NB4 (cell line): Measurements from ENCODE around the gene KIF16B.

Experiments used
- DNase-seq: peaks from one replicate; pipeline ENCODE4 v3.0.0; 2010; ENCODE audit warnings: low read depth
- H3K4me3 ChIP-seq: one replicate; pipeline ENCODE4 v1.5.1; 2011; ENCODE audit warnings: mild to moderate bottlenecking, low read depth, low read length, moderate library complexity
- CTCF ChIP-seq: IDR thresholded peaks from one replicate; pipeline ENCODE4 v1.5.1; 2012; ENCODE audit warnings: low read depth, low read length
- MAX ChIP-seq: IDR thresholded peaks from 2 replicates; pipeline ENCODE4 v1.6.1; 2011; ENCODE audit warnings: low read depth, low read length
- MYC ChIP-seq: IDR thresholded peaks from 2 replicates; pipeline ENCODE4 v1.6.1; 2011; ENCODE audit warnings: low read depth, low read length
- POLR2A ChIP-seq: IDR thresholded peaks from 2 replicates; pipeline ENCODE4 v1.6.1; 2011; ENCODE audit warnings: mild to moderate bottlenecking; ENCODE audit not compliant: insufficient read length; ENCODE audit errors: extremely low read depth

Gene KIF16B

GRCh38 chr20:16556301-16556700 is 16.9 kb downstream of the KIF16B start:
- DNase-seq = peak; percentile 11
- no peak overlapping the region for H3K4me3 ChIP-seq
- no peak for TF ChIP-seq MAX
- TF ChIP-seq POLR2A = no peak
- TF ChIP-seq CTCF = no peak
- TF ChIP-seq MYC = no peak

GRCh38 chr20:16555754-16556153 is 17.5 kb downstream of the KIF16B start:
- TF ChIP-seq MAX (no peak), MYC (no peak), CTCF (no peak), POLR2A (no peak)
- no peak overlapping the region for H3K4me3 ChIP-seq
- no peak for DNase-seq

- no peak for TF ChIP-seq CTCF
- H3K4me3 ChIP-seq = no peak overlapping the region
- no peak for DNase-seq
Observed at GRCh38 chr20:16554766-16555543, 18.3 kb downstream of the KIF16B start.

DNA sequence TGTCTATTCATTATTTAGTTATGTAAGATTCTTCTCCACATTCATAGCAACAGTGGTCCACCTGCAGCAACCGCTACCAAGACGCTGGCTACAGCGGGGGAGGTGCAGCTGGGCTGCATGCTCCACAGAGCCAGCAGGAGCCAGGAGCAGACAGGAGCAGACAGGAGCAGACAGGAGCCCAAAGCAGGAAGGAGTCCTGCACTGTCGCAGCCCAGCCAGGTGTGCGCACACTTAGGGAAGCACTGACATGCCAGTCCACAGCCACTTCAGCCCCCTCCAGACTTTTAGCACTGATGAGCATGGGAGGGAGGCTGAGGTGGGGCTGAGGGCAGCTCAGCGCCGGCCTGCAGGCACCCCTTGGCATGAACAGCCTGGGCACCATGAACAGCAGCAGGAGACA is 19.6 kb downstream of the KIF16B start:
- no peak for DNase-seq
- TF ChIP-seq CTCF (no peak), MAX (no peak), MYC (no peak), POLR2A (no peak)
- H3K4me3 ChIP-seq = no peak overlapping the region

GRCh38 chr20:16553101-16553500 is 20.1 kb downstream of the KIF16B start:
- DNase-seq = no peak
- TF ChIP-seq MYC = no peak
- no peak for TF ChIP-seq CTCF
- no peak overlapping the region for H3K4me3 ChIP-seq

DNA sequence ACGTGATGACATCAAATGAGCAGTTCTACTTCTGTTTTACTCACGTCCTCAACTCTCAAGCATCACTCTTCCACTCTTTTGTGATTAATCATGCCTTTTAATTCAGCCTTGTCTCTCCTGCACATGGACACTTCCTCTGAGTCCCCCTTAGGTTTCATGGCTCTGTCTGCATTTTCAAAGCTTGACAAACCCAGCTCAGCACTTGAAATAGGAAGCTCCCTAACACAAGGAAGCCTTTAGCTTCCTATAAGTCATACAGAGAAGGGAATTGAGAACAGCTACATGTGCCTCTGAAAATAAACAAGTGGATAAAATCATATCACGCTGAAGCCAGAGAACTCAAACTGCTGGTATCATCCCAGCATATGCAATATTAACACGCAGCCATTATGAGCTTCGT is 21.2 kb downstream of the KIF16B start:
- H3K4me3 ChIP-seq = no peak overlapping the region
- no peak for DNase-seq
- no peak for TF ChIP-seq CTCF
- no peak for TF ChIP-seq POLR2A
- no peak for TF ChIP-seq MAX
- no peak for TF ChIP-seq MYC
